Measurements from ENCODE around the gene COA3. TPM values are rescaled to one million over a fixed set of nuclear protein-coding genes. Genes with fewer than 3 reads are reported as not detected.

COA3 gene
- total and polyA plus RNA-seq, 12 donors: 56.1 to 142 (median 75.4) TPM

- peaks cover 0 to 4% (median 0%) of the 10 kb centered on the region in 11 donors for H3K9me3 ChIP-seq
- intact Hi-C loops (cut with DNase I): loop anchor here in 1 of 10 donors (5.0 kb wide), 1 partner anchor 166 kb away; the partner anchor contains the start of gene RPL27
- ATAC-seq (no peak), DNase-seq (no peak)
- H3K27me3 ChIP-seq: peaks cover 0 to 6% (median 0%) of the 10 kb centered on the region in 7 donors
- peaks cover 0 to 16% (median 5%) of the 10 kb centered on the region in 9 donors for H3K36me3 ChIP-seq
- no peak overlapping the region for H3K27ac ChIP-seq
- H3K4me1 ChIP-seq: peaks cover 7 to 29% (median 19%) of the 10 kb centered on the region in 9 donors
- TF ChIP-seq CTCF (IDR thresholded peaks at IDR 0.05): no peak
- no peak overlapping the region for H3K4me3 ChIP-seq
These were observed 32.5 kb upstream of the COA3 start for GRCh38 chr17:42830971-42831370.

DNA sequence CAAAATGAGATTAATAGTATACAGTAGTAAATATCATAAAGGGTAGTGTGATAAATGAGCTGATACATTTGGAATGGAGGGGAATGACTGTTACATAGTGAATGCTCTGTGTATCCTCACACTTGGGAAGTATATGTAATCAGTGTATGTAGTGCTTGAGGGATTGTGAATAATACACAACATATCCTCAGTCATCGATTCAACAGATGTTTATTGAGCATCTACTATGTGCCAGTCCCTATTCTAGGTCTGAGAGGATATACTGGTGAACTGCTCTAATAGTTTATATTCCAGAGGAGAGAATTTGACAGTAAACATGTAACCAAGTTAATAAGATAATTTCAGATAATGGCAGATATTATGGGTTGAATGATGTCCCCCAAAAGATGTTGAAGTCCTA, 29.0 kb upstream of the COA3 start:
- 91 to 96% methylated on average over 1 of the region's 1 CpG for WGBS, 2 donors
- intact Hi-C loops (cut with DNase I): loop anchor here in 4 of 10 donors (10.0 kb wide), 2 partner anchors 103 to 253 kb away; partner anchors contain the start of gene PSMC3IP (in 2 of the 4)
- H3K4me3 ChIP-seq: no peak overlapping the region

GRCh38 chr17:42821176-42821575, 22.7 kb upstream of the COA3 start:
- TF ChIP-seq CTCF (IDR thresholded peaks at IDR 0.05): no peak
- Histone ChIP-seq H3K4me1 (peaks cover 5 to 23% (median 14%) of the 10 kb centered on the region in 9 donors), H3K9me3 (no peaks in the 10 kb centered on the region), H3K27me3 (no peaks in the 10 kb centered on the region), H3K4me3 (no peak overlapping the region), H3K36me3 (peaks cover 0 to 67% (median 41%) of the 10 kb centered on the region in 9 donors), H3K27ac (no peak overlapping the region)
- intact Hi-C loops (cut with DNase I): loop anchor here in 7 of 10 donors (5.0 to 10.0 kb wide), 4 partner anchors 49 to 246 kb away; partner anchors contain the start of genes PSMC3IP (in 2 of the 7) and VPS25 (in 1 of the 7)
- 94 to 97% methylated on average over 7 of the region's 7 CpGs for WGBS, 2 donors
- DNase-seq (no peak), ATAC-seq (no peak)

More for the DNA sequence above, 29.0 kb upstream of the COA3 start:
- Histone ChIP-seq H3K9me3 (no peaks in the 10 kb centered on the region), H3K27me3 (peaks cover 0 to 6% (median 0%) of the 10 kb centered on the region in 7 donors), H3K36me3 (peaks cover 0 to 4% (median 0%) of the 10 kb centered on the region in 9 donors), H3K27ac (no peak overlapping the region), H3K4me1 (peaks cover 5 to 27% (median 18%) of the 10 kb centered on the region in 9 donors)
- TF ChIP-seq CTCF (IDR thresholded peaks at IDR 0.05): no peak
- ATAC-seq: no peak
- DNase-seq: no peak

GRCh38 chr17:42819939-42820535, 21.5 kb upstream of the COA3 start:
- intact Hi-C loops (cut with DNase I): loop anchor here in 7 of 10 donors (5.0 to 10.0 kb wide), 4 partner anchors 48 to 245 kb away; partner anchors contain the start of genes PSMC3IP (in 2 of the 7) and VPS25 (in 1 of the 7)
- DNase-seq (peak; percentile 23 to 40), ATAC-seq (no peak)
- peaks cover 5 to 28% (median 20%) of the 10 kb centered on the region in 9 donors for H3K4me1 ChIP-seq
- H3K27ac ChIP-seq: no peak overlapping the region
- 26 to 32% methylated on average over 2 of the region's 2 CpGs for WGBS, 2 donors
- peak; percentile 28 to 78 (median 65) for TF ChIP-seq CTCF (IDR thresholded peaks at IDR 0.05)
- H3K27me3 ChIP-seq: no peaks in the 10 kb centered on the region
- H3K4me3 ChIP-seq: no peak overlapping the region
- H3K9me3 ChIP-seq: no peaks in the 10 kb centered on the region
- peaks cover 0 to 78% (median 49%) of the 10 kb centered on the region in 9 donors for H3K36me3 ChIP-seq

Data from heart right ventricle (tissue), 16 donors.